Psoas muscle (tissue), 8 donors: Measurements from ENCODE around the gene DGAT2. TPM values are rescaled to one million over a fixed set of nuclear protein-coding genes. Genes with fewer than 3 reads are reported as not detected.

Experiments
- ATAC-seq, 4 donors: fragments of 200-7000 bp; cut with Tn5 transposase; one replicate each; pipeline ENCODE4 v1.9.1; 2020; ENCODE audit warnings: moderate library complexity in 3 of 4, mild to moderate bottlenecking in 2 of 4
- DNase-seq, 2 donors: peaks; one replicate each; pipeline ENCODE4 v3.0.0-alpha.2; 2020
- H3K27ac ChIP-seq: fragments of 200-600 bp; one replicate; pipeline ENCODE4 v1.8.0; 2022
- H3K27me3 ChIP-seq, 3 donors: fragments of 200-600 bp in 1 of 3; one replicate each; pipeline versions ENCODE4 v1.6.1 to v1.8.0; 2013 to 2022; ENCODE audit warnings: low read length in 2 of 3, mild to moderate bottlenecking in 2 of 3, moderate library complexity in 1 of 3; ENCODE audit not compliant: insufficient read depth in 3 of 3
- H3K36me3 ChIP-seq, 2 donors: fragments of 200-600 bp in 1 of 2; one replicate each; pipeline versions ENCODE4 v1.6.1 to v1.8.0; 2013 to 2022; ENCODE audit warnings: low read depth in 1 of 2, mild to moderate bottlenecking in 1 of 2, moderate library complexity in 1 of 2; ENCODE audit not compliant: insufficient read depth in 1 of 2
- H3K4me1 ChIP-seq: fragments of 200-600 bp; one replicate; pipeline ENCODE4 v1.8.0; 2022
- H3K4me3 ChIP-seq: fragments of 200-600 bp; one replicate; pipeline ENCODE4 v1.8.0; 2022; ENCODE audit warnings: mild to moderate bottlenecking
- H3K9me3 ChIP-seq: fragments of 200-600 bp; one replicate; pipeline ENCODE4 v1.8.0; 2022
- WGBS, 3 donors: extraction: QIAGEN DNeasy Blood & Tissue Kit; methylation state at CpG; one replicate each; pipeline versions ENCODE4 v1.1.6 to v1.1.7; 2013; 5-methylcytosine and 5-hydroxymethylcytosine counted together
- intact Hi-C, 2 donors: fragments of 100-400 bp; cut with DNase I; formaldehyde crosslinking; loops; one replicate each; pipeline versions ENCODE4 v1.11.0 to v1.14.2; 2022
- polyA plus RNA-seq, 3 donors: library from polyadenylated mRNA; stranded (reverse); fragments of 200-250 nt; gene quantifications; one replicate each; pipeline ENCODE4 v1.2.3, GENCODE V29; 2013
- total RNA-seq, 4 donors: library from RNA; stranded (reverse); fragmentation: NEBNext Ultra II Directional in 2 of 4; extraction: Animal tissue kit (Norgen Biotek cat#: 25700) in 2 of 4; gene quantifications; one replicate each; pipeline versions ENCODE4 v1.2.1 to v1.2.4, GENCODE V29; 2021 to 2023
- TF ChIP-seq, protein P1 (sequence below): fragments of 200-600 bp; IDR thresholded peaks from one replicate; pipeline ENCODE4 v1.8.0; 2022; ENCODE audit warnings: antibody characterized with exemption
- donor health status: healthy with polysubstance abuse.
- donor health status: DM: no; HTN: no; CAD: no; lungs with moderate emphysema.
- donor health status: Bipolar disorder and iron deficiency.
- donor health status: healthy.
- donor health status: DM: yes; HTN: yes; CAD: no.
- donor health status: DM: no; HTN: no; CAD: no.
- donor health status: DM: no; HTN: no; CAD: no.
- donor health status: DM: yes; HTN: yes; CAD: no.

Gene DGAT2
- total and polyA plus RNA-seq, 7 donors, result 1.1 to 14.1 (median 3.2) TPM

DNA sequence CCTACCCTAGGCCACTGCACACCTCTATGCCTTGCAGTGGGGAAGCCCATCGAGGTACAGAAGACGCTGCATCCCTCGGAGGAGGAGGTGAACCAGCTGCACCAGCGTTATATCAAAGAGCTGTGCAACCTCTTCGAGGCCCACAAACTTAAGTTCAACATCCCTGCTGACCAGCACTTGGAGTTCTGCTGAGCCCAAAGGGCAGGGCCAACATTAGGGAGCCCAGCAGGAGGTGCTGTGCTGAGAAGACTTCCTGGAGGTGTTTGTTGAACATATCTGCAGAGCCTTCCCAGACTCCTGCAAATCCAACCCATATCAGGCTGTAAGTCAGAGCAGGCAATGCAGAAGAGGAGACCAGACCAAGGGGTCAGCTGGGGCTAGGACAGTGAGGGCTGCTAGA lies 37.5 kb upstream of the DGAT2 start:
- TF ChIP-seq, protein P1, sequence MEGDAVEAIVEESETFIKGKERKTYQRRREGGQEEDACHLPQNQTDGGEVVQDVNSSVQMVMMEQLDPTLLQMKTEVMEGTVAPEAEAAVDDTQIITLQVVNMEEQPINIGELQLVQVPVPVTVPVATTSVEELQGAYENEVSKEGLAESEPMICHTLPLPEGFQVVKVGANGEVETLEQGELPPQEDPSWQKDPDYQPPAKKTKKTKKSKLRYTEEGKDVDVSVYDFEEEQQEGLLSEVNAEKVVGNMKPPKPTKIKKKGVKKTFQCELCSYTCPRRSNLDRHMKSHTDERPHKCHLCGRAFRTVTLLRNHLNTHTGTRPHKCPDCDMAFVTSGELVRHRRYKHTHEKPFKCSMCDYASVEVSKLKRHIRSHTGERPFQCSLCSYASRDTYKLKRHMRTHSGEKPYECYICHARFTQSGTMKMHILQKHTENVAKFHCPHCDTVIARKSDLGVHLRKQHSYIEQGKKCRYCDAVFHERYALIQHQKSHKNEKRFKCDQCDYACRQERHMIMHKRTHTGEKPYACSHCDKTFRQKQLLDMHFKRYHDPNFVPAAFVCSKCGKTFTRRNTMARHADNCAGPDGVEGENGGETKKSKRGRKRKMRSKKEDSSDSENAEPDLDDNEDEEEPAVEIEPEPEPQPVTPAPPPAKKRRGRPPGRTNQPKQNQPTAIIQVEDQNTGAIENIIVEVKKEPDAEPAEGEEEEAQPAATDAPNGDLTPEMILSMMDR, result no peak
- H3K4me1 ChIP-seq, result peaks cover 4% of the 10 kb centered on the region
- no peaks in the 10 kb centered on the region for H3K27me3 ChIP-seq
- H3K27ac ChIP-seq, result no peak overlapping the region
- no peaks in the 10 kb centered on the region for H3K36me3 ChIP-seq
- DNase-seq (no peak), ATAC-seq (no peak)
- intact Hi-C loops, result no loop called here
- whole genome bisulfite sequencing, 3 donors, result 94 to 98% (median 95%) methylated on average over 5 of the region's 5 CpGs
- no peak overlapping the region for H3K4me3 ChIP-seq
- H3K9me3 ChIP-seq, result no peaks in the 10 kb centered on the region

GRCh38 chr11:75733071-75733430 lies 35.5 kb upstream of the DGAT2 start:
- Histone ChIP-seq H3K36me3 (no peaks in the 10 kb centered on the region), H3K4me1 (peaks cover 4% of the 10 kb centered on the region), H3K4me3 (no peak overlapping the region), H3K9me3 (no peaks in the 10 kb centered on the region), H3K27me3 (no peaks in the 10 kb centered on the region), H3K27ac (no peak overlapping the region)
- TF ChIP-seq, protein P1, result no peak
- 89 to 94% (median 92%) methylated on average over 8 of the region's 8 CpGs for WGBS, 3 donors
- DNase-seq (no peak), ATAC-seq (no peak)
- intact Hi-C loops, result no loop called here

DNA sequence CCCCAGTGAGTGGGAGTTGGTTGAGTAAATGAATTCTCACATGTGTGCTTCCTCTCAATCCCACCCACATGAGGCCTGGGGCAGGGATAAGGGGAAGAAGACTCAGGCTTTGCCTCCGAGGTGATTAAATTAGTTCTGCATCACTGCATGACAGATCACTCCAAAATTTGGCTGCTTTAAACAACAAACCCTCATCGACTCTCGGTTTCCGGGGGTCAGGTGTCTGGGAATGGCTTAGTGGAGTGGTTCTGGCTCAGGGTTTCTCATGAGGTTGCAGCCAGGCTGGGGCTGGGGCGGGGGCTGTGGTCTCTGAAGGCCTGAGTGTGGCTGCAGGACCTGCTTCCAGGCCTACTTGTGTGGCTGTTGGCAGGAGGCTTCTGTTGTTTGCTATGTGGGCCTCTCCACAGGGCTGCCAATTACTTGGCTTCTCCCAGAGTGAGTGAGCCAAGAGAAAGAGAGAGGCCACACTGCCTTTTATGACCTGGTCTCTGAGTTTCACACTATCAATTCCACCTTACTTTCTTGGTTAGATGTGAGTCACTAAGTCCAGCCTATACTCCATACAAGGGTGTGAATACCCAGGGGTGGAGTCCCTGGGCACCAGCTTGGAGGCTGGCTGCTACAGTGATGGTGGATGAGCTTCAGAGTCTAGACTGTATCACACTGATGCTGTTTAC lies 35.0 kb upstream of the DGAT2 start:
- peaks cover 4% of the 10 kb centered on the region for H3K4me1 ChIP-seq

DNA sequence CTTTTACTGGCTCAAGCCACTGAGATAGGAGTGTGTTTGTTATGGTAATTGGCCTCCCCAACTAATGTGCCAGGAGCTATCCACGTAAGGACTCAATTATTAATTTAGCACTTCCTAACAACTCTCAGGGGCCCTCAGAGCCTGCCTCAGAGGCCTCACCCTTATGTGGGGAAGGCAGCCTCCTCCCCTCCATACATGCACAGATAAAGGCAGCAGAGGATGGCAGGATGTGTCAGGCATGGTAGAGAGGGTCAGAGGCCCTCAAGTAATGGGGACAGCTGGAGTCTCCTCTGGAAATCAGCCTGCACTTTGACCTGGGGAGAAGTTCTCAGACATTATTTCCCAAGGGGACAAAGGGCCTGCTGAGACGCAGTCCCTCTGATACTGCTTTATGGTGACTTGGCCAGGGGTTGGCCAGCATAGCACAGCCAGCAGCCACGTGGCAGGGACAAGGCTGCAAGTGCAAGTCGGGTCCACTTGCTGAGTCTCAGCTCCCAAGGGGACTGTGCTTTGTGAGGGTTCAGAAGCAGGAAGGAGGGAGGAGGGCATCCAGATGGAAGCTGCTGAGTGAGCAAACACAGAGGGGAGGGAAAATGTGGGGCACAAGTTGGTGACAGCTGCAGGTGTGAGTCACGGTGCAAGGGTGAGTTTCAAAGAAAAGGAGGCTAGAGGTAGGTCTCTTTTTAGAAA lies 33.9 kb upstream of the DGAT2 start:
- Histone ChIP-seq H3K4me1 (peaks cover 4% of the 10 kb centered on the region), H3K27me3 (no peaks in the 10 kb centered on the region), H3K9me3 (no peaks in the 10 kb centered on the region), H3K27ac (no peak overlapping the region), H3K4me3 (no peak overlapping the region), H3K36me3 (no peaks in the 10 kb centered on the region)
- peak; percentile 45 to 80 (median 68) for ATAC-seq
- TF ChIP-seq, protein P1, result no peak
- WGBS, 3 donors, result 20 to 32% (median 31%) methylated on average over 5 of the region's 5 CpGs
- intact Hi-C loops, result no loop called here
- DNase-seq, result no peak

More for the DNA sequence above, 35.0 kb upstream of the DGAT2 start:
- 25 to 38% (median 35%) methylated on average over 5 of the region's 5 CpGs for WGBS, 3 donors
- TF ChIP-seq, protein P1, result no peak
- Histone ChIP-seq H3K36me3 (no peaks in the 10 kb centered on the region), H3K27me3 (no peaks in the 10 kb centered on the region), H3K27ac (no peak overlapping the region), H3K4me3 (no peak overlapping the region), H3K9me3 (no peaks in the 10 kb centered on the region)
- intact Hi-C loops, result no loop called here
- DNase-seq, result no peak
- peak; percentile 53 to 80 (median 67) for ATAC-seq
